ENCODE results near the gene FHOD3. TPM values are rescaled to one million over a fixed set of nuclear protein-coding genes. Genes with fewer than 3 reads are reported as not detected.

The FHOD3 gene
- total and polyA plus RNA-seq, 2 of the 4 experiments (the other 2 are of a cell fraction): 14.6 to 16.0 TPM

DNA sequence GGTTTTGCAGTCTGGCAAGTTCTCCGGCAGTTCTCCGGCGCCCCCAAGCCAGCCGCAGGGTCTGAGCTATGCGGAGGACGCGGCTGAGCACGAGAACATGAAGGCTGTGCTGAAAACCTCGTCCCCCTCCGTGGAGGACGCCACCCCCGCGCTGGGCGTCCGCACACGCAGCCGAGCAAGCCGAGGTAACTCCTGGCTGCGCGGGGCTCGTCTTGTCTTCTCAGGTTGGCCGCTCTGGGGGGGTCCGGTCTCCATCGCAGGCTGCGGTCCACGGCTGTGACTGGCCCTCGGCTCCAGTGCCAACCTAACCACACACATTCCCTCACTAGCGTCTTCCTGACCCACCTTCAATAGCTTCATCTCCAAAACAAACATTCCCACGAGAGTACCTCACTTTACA lies 463.1 kb downstream of the FHOD3 start:
- Histone ChIP-seq H2AK9ac (replicated peaks; ENCODE audit: low read depth, low read length, poor library complexity) (no peak overlapping the region), H2AK5ac (ENCODE audit: low read depth, low read length) (no peak overlapping the region), H2BK15ac (ENCODE audit: low read depth, low read length) (no peak overlapping the region), H3K36me3 (ENCODE audit: control insufficient read depth, insufficient read depth, low read length) (peaks cover 4% of the 10 kb centered on the region), H3K4me1 (ENCODE audit: control insufficient read depth, insufficient read depth, low read length) (peaks cover 16% of the 10 kb centered on the region), H3K9me3 (ENCODE audit: control insufficient read depth, insufficient read depth, low read length) (no peaks in the 10 kb centered on the region), H2AFZ (replicated peaks; ENCODE audit: low read length, poor library complexity) (no peak overlapping the region), H2BK20ac (ENCODE audit: low read depth, low read length) (no peak overlapping the region), H3K23ac (ENCODE audit: low read depth, low read length) (no peak overlapping the region), H3K27ac (ENCODE audit: insufficient read depth, low read length) (no peak overlapping the region), H2BK5ac (ENCODE audit: low read depth, low read length, poor library complexity, severe bottlenecking) (no peak overlapping the region), H3K4me2 (ENCODE audit: low read depth, low read length) (no peak overlapping the region), H3K9me1 (ENCODE audit: insufficient read depth, low read length) (peaks cover 24% of the 10 kb centered on the region), H4K5ac (ENCODE audit: low read depth, low read length) (no peak overlapping the region), H3K4ac (ENCODE audit: low read depth, low read length) (no peak overlapping the region), H4K20me1 (ENCODE audit: insufficient read depth, low read length) (no peaks in the 10 kb centered on the region), H4K91ac (ENCODE audit: insufficient read depth, low read depth, low read length) (no peak overlapping the region), H3K9ac (ENCODE audit: low read depth, low read length) (no peak overlapping the region), H2BK120ac (ENCODE audit: low read depth, low read length) (no peak overlapping the region), H3K14ac (replicated peaks; ENCODE audit: low read depth, low read length) (no peak overlapping the region), H3K18ac (ENCODE audit: low read depth, low read length) (no peak overlapping the region), H4K8ac (ENCODE audit: low read depth in 2 of 2, low read length in 2 of 2) (no peak overlapping the region), H3K4me3 (ENCODE audit: insufficient read depth, low read depth, low read length) (no peak overlapping the region), H3K27me3 (ENCODE audit: control insufficient read depth, insufficient read depth, low read length) (no peaks in the 10 kb centered on the region), H3K79me1 (ENCODE audit: low read depth in 1 of 2, low read length in 2 of 2) (peaks cover 0 to 7% of the 10 kb centered on the region in 2 experiments; a peak in 2 of 4 replicates), H3K56ac (ENCODE audit: extremely low read depth, insufficient read depth, low read length) (no peak overlapping the region)
- no TSS peak for BruUV-seq (replicated peaks)
- WGBS, 2 experiments (ENCODE audit: extremely low coverage in 2 of 2, insufficient read length in 1 of 2): 100% methylated on average over 17 of the region's 29 CpGs; no CpG with 5 or more reads in 1 of the 2 experiments
- ATAC-seq (ENCODE audit: low read depth) (no peak), DNase-seq (no peak)
- ChIA-PET CTCF (no interaction called here), POLR2A (ENCODE audit: unreplicated experiment) (no interaction called here)
- intact Hi-C loops (cut with micrococcal nuclease): no loop called here
- TF ChIP-seq NFE2L2 (IDR thresholded peaks at IDR 0.05; ENCODE audit: low read depth, low read length): no peak
- TF ChIP-seq MXI1 (IDR thresholded peaks at IDR 0.05; ENCODE audit: borderline replicate concordance, low read depth, low read length): no peak
- TF ChIP-seq RAD21 (IDR thresholded peaks at IDR 0.05; ENCODE audit: low read length): no peak
- no peak for TF ChIP-seq RFX5 (IDR thresholded peaks at IDR 0.05; ENCODE audit: low read depth, low read length)
- TF ChIP-seq FOS (IDR thresholded peaks at IDR 0.05; ENCODE audit: low read depth, low read length): no peak
- dilution Hi-C loops (cut with HindIII; ENCODE audit: low sequenced_read_pairs, unreplicated experiment): no loop called here
- in situ Hi-C loops (cut with MboI; ENCODE audit: low sequenced_read_pairs): no loop called here

All from IMR-90 (cell line).